ENCODE data around the gene SCARB1. TPM values are rescaled to one million over a fixed set of nuclear protein-coding genes. Genes with fewer than 3 reads are reported as not detected.

SCARB1 gene
- total RNA-seq, 1 donor from 2014 or later, result 7.1 TPM

- intact Hi-C loops (cut with micrococcal nuclease), result no loop called here
Observed at GRCh38 chr12:124805050-124805449, 58.6 kb downstream of the SCARB1 start.

GRCh38 chr12:124804011-124804621 is 59.5 kb downstream of the SCARB1 start:
- intact Hi-C loops (cut with micrococcal nuclease), result no loop called here

- intact Hi-C loops (cut with micrococcal nuclease), result no loop called here
Observed at GRCh38 chr12:124802361-124802760, 61.3 kb downstream of the SCARB1 start.

- intact Hi-C loops (cut with micrococcal nuclease), result no loop called here
Observed at GRCh38 chr12:124800506-124800905, 63.2 kb downstream of the SCARB1 start.

GRCh38 chr12:124797321-124797720 is 66.3 kb downstream of the SCARB1 start:
- intact Hi-C loops (cut with micrococcal nuclease), result no loop called here

GRCh38 chr12:124796303-124796960 is 67.2 kb downstream of the SCARB1 start:
- intact Hi-C loops (cut with micrococcal nuclease), result no loop called here

GRCh38 chr12:124795081-124795948 is 68.3 kb downstream of the SCARB1 start:
- intact Hi-C loops (cut with micrococcal nuclease), result no loop called here

- intact Hi-C loops (cut with micrococcal nuclease), result no loop called here
Observed at GRCh38 chr12:124792961-124793441, 70.7 kb downstream of the SCARB1 start.

GRCh38 chr12:124792156-124792555 is 71.5 kb downstream of the SCARB1 start:
- intact Hi-C loops (cut with micrococcal nuclease), result no loop called here

GRCh38 chr12:124790650-124791400 is 72.8 kb downstream of the SCARB1 start:
- intact Hi-C loops (cut with micrococcal nuclease), result no loop called here

GRCh38 chr12:124788936-124789555 is 74.6 kb downstream of the SCARB1 start:
- intact Hi-C loops (cut with micrococcal nuclease), result no loop called here

- intact Hi-C loops (cut with micrococcal nuclease), result no loop called here
Observed at GRCh38 chr12:124786061-124786964, 77.4 kb downstream of the SCARB1 start.

GRCh38 chr12:124784871-124785572 is 78.6 kb downstream of the SCARB1 start:
- intact Hi-C loops (cut with micrococcal nuclease), result no loop called here

- intact Hi-C loops (cut with micrococcal nuclease), result no loop called here
Observed at GRCh38 chr12:124783087-124783486, 80.6 kb downstream of the SCARB1 start.

GRCh38 chr12:124782132-124782531 is 81.5 kb downstream of the SCARB1 start:
- intact Hi-C loops (cut with micrococcal nuclease), result no loop called here

GRCh38 chr12:124780752-124781685 is 82.6 kb downstream of the SCARB1 start:
- intact Hi-C loops (cut with micrococcal nuclease), result no loop called here

- intact Hi-C loops (cut with micrococcal nuclease), result no loop called here
Observed at GRCh38 chr12:124780336-124780735, 83.3 kb downstream of the SCARB1 start.
